GM11168 (cell line): Measurements from ENCODE around the gene DNM1.

Source experiments
- in situ Hi-C: fragments of 300-500 bp; cut with MboI; formaldehyde crosslinking; loops from one replicate; pipeline ENCODE4 v1.12.0; 2022; ENCODE audit warnings: low sequenced_read_pairs; ENCODE audit not compliant: unreplicated experiment

The DNM1 gene

DNA sequence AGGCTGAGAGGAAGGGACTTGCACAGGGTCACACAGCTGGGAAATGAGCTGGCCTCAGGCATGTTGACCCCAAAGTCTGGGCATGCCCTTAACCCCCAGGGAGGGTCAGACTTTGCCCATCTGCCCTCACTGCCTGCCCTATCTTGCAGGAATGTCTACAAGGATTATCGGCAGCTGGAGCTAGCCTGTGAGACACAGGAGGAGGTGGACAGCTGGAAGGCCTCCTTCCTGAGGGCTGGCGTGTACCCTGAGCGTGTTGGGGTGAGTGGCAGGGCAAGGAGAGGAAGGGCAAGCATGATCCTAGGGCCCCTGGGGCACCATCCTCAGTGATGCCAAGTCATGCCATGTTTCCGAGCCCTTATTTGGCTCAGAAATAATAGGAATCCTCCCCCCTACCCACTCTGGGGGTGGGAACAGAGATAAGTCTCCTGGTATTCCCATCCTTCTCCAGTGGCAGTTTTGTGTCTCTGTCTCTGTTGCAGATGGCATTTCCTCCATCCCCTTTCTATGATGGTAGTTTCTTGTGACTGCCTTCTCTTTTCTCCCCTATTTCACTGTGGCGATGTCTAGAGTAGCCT lies 44.1 kb downstream of the DNM1 start:
- in situ Hi-C loops = no loop called here

DNA sequence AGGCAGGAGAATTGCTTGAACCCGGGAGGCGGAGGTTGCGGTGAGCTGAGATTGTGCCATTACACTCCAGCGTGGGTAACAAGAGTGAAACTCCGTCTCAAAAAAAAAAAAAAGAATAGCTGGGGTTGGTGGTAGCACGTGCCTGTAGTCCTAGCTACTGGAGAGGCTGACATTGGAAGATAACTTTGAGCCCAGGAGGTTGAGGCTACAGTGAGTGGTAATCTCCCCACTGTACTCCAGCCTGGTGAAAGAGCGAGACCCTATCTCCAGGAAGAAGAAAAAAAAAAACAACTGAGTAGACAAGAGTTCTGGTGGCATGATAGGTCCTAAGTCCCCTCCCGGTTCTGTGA lies 46.4 kb downstream of the DNM1 start:
- in situ Hi-C loops = no loop called here

DNA sequence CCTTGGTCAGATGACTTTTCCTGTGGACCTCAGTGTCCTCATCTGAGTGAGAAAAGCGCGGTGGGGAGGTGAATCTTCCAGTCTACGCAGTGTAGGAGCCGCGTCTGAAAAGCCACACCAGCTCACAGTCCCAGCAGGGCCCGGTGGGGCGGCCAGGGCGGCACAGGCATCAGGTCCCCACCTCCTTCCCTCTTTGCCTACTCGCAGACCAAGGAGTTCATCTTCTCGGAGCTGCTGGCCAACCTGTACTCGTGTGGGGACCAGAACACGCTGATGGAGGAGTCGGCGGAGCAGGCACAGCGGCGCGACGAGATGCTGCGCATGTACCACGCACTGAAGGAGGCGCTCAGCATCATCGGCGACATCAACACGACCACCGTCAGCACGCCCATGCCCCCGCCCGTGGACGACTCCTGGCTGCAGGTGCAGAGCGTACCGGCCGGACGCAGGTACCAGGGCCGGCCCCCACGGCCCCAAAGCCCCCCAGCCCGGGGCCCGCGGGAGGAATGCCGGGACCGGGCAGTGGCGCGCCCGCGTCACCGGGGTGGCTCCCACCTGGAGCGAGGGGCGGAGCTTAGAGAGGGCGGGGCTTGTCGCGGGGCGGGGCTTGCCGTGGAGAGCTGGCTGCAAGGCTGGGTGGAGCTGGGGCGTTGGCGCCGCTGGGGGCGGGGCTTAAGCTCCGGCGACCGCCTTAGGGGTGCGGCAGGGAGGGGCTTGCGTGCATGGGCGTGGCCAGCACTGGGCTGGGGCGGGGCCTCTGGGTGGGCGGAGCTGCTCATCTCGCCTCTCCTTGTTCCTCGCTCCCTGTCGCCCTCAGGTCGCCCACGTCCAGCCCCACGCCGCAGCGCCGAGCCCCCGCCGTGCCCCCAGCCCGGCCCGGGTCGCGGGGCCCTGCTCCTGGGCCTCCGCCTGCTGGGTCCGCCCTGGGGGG lies 47.0 kb downstream of the DNM1 start:
- in situ Hi-C loops = no loop called here

- in situ Hi-C loops = no loop called here
Measured at GRCh38 chr9:128250839-128251731, 47.9 kb downstream of the DNM1 start.

GRCh38 chr9:128251732-128252100 lies 48.5 kb downstream of the DNM1 start:
- in situ Hi-C loops = no loop called here

DNA sequence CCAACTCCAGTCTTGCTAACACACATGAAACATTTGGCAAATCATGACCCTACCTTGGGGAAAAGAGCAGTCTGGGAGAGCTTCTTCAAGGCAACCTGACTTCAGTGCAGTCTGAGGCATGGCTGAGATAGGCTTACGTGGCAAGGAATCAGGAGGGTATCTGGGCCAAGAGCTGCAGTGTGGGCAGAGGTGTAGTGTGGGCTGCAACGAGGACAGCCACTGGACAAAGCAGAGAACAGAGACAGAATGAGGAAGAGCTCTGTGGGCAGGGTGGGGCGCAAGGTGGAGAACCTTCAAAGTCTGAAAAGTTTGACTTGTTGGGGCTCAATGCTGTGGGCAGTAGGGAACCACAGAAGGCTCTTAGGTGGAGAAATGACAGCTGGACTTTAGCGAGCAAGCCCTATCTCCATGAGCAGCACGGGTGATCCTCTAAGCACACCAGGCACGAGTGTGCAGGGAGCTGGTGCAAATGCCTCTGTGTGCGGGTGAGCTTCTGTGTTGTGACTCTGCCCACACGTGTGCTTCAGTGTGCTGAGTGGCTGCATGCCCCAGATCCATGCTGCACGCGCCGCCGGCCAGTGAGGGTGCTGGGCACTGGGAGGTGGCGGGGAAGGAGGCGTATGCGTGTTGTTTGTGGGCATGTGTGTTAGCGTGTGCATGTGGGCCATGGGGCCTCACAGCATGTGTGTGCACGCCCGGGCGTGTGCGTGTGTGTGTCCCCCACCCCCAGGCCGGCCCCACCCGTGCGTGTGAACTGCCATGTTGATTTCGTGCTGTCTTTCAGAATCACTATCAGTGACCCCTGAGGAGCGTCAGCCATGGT lies 49.3 kb downstream of the DNM1 start:
- in situ Hi-C loops = no loop called here

- in situ Hi-C loops = no loop called here
Measured at GRCh38 chr9:128253140-128253990, 50.2 kb downstream of the DNM1 start.

GRCh38 chr9:128253991-128254346 lies 50.8 kb downstream of the DNM1 start:
- in situ Hi-C loops = no loop called here

DNA sequence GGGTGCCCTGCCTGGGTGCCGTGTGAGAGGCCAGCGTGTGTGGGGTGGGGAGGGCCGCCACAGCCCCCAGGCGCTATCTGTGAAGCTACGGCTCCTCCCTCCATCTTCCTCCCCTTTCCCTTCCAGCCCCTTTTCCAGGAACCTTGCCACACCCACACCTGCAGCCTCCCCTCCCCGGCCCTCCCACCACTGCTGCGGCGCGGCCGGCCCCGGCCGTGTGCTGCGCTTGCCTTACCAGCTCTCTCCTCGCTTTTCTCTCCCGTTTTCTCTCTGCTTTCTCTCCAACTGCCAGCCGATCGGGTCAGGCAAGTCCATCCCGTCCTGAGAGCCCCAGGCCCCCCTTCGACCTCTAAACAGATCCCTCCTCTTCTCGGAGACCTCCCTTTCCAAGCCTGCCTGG lies 51.2 kb downstream of the DNM1 start:
- in situ Hi-C loops = no loop called here

DNA sequence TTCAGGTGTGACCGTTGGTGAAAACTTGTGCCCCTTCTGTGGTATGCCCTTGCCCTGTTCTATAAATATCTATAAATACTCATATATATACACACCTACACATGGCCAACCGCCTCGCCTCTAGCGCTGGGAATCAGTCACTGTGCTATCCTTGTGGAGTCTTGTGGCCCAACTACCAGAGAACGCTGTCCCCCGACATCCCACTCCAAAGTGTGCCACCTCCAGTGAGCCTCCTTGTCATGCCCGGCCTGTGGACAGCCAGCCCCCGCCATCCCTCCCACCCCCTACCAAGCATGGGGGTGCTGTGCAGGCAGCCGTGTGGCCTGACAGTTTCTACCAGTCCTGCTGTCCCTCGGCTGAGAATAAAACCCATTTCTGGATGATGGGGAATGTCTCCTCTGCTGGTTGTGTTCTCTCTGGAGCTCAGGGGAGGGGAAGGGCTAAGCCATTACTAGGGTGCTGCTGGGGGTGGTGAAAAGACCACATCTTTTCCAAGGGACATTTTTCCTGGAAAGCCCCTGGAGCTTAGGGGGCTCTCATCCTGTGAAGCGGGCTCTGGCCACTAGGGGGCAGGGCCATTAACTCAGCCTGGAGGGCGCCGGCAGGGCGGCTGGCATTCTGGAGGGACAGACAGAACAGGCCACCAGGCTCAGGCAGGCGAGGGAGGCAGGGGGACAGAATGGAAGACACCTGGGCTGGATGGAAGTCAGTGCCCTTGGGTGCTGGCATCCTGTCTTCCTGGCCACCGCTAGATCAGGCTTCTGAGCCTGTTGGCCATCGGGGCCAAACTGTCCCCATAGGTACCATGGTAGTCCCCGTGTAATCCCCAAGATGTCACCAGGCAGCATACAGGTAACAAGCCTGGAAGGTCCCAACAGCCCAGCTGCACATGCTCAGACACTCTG lies 51.9 kb downstream of the DNM1 start:
- in situ Hi-C loops = no loop called here

- in situ Hi-C loops = no loop called here
Measured at GRCh38 chr9:128257086-128257825, 54.1 kb downstream of the DNM1 start.

DNA sequence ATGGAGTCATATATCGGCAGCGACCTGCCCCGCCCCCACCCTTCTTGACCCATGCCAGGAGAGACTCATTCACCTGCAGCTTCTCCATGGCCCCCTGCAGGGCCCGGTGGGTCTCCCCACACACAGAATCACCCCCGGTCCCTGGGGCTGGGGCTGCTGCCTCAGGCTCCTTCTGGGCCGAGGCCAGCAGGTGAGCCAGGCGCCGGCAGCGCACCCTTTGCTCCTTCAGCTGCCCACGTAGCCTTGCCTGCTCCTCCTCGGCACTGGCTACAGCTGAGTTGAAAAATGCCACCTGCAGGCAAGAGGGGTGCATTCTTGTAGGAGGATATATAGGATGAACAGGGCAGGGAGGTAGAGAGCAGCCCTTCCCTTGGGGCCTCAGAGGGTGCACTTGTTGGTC lies 54.7 kb downstream of the DNM1 start:
- in situ Hi-C loops = no loop called here

- in situ Hi-C loops = no loop called here
Measured at GRCh38 chr9:128258326-128258725, 55.1 kb downstream of the DNM1 start.

GRCh38 chr9:128259156-128259555 lies 56.0 kb downstream of the DNM1 start:
- in situ Hi-C loops = no loop called here

DNA sequence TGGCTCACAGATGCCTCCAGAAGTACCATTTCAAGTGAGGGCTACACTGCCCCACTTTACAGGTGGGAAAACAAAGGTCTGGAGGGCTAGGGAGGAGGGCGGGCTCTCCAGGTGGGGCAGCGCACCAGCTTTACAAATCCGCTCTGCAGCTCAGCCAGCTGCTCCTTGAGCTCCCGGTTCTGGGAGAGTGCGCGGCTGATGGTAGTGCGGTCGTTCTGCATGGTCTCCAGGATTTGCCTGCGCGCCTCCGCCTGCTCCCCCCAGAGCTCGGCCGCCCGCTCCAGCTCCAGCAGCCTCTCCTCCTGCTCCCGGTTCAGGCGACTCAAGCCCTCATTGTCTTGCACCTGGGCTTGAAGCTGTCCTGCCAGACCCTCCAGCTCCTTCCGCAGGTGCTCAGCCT lies 57.2 kb downstream of the DNM1 start:
- in situ Hi-C loops = no loop called here

DNA sequence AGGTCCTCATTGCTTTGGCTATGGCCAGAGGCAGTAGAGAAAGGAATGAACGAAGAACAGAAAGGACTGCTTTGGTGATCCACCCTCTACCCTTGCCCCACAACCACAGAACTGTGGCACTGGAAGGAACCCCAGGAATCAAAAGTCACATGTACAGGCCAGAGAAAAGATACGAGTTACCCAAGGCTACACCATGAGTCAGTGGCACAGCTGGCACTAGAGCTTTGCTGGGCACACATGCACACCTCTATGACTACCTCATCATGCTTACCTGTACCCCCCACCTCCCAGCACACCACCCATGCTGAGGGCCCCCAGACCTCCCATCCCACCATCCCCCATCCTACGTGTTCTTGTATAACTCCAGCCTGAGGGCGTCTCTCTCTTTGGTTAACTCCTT lies 59.5 kb downstream of the DNM1 start:
- in situ Hi-C loops = no loop called here

DNA sequence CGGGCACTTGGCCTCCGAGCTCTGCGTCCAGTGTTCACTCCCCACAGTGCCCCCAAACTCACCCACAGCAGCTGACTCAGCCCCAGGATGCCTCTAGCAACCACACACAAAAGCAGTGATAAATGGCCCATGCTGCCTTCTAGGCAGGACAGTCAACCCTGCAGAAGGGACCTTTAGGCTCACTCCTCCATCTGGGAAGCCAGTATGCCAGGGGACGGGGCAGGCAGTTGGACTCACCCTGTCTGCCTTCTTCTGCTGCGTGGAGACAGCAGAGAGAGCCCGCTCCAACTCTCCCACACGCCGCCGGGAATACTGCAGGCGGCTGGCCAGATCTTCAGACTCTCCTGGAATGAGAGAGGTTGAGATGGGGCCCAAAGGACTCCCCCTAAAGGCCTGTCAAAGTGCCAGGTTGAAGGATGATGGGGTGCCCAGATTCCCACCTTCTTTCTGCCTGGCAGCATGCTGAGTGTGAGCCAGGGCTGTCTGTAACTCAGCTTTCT lies 62.2 kb downstream of the DNM1 start:
- in situ Hi-C loops = no loop called here
